Aorta (tissue), 5 donors: ENCODE measurements around the gene PSMD14. TPM values are rescaled to one million over a fixed set of nuclear protein-coding genes. Genes with fewer than 3 reads are reported as not detected.

ENCODE experiments used
- ATAC-seq: fragments of 200-7000 bp; cut with Tn5 transposase; one replicate; pipeline ENCODE4 v1.9.1; 2022; ENCODE audit warnings: moderate library complexity; ENCODE audit not compliant: low FRiP score
- DNase-seq, 2 donors: peaks; one replicate each; pipeline ENCODE4 v3.0.0-alpha.2; 2020
- H3K27ac ChIP-seq, 2 donors: one replicate each; pipeline ENCODE4 v1.5.1; 2013; ENCODE audit warnings: low read length in 2 of 2, mild to moderate bottlenecking in 2 of 2, moderate library complexity in 2 of 2, control low read depth in 1 of 2, inconsistent platforms in 1 of 2, low read depth in 1 of 2
- H3K27me3 ChIP-seq, 2 donors: one replicate each; pipeline ENCODE4 v1.6.1; 2013; ENCODE audit warnings: control low read depth in 1 of 2, low read length in 1 of 2, mild to moderate bottlenecking in 1 of 2, moderate library complexity in 1 of 2; ENCODE audit not compliant: insufficient read depth in 2 of 2, control insufficient read depth in 1 of 2
- H3K36me3 ChIP-seq, 2 donors: one replicate each; pipeline ENCODE4 v1.6.1; 2013; ENCODE audit warnings: control low read depth in 1 of 2, low read length in 1 of 2, mild to moderate bottlenecking in 1 of 2; ENCODE audit not compliant: insufficient read depth in 2 of 2, control insufficient read depth in 1 of 2
- H3K4me1 ChIP-seq, 2 donors: one replicate each; pipeline ENCODE4 v1.6.1; 2013; ENCODE audit warnings: low read length in 2 of 2, control low read depth in 1 of 2, mild to moderate bottlenecking in 1 of 2, moderate library complexity in 1 of 2; ENCODE audit not compliant: insufficient read depth in 2 of 2, control insufficient read depth in 1 of 2
- H3K4me3 ChIP-seq, 2 donors: one replicate each; pipeline ENCODE4 v1.5.1; 2013; ENCODE audit warnings: low read length in 2 of 2, control low read depth in 1 of 2, mild to moderate bottlenecking in 1 of 2
- H3K9me3 ChIP-seq: one replicate; pipeline ENCODE4 v1.6.1; 2013; ENCODE audit warnings: mild to moderate bottlenecking, low read length; ENCODE audit not compliant: control insufficient read depth
- WGBS, 2 donors: extraction: QIAGEN DNeasy Blood & Tissue Kit; methylation state at CpG; one replicate each; pipeline ENCODE4 v1.1.7; 2013; 5-methylcytosine and 5-hydroxymethylcytosine counted together
- intact Hi-C, 2 donors: fragments of 100-400 bp; cut with DNase I; formaldehyde crosslinking; loops; one replicate each; pipeline versions ENCODE4 v1.14.2 to v1.15.0; 2022
- polyA plus RNA-seq, 2 donors: library from polyadenylated mRNA; stranded (reverse); fragments of 200-250 nt; gene quantifications; one replicate each; pipeline ENCODE4 v1.2.3, GENCODE V29; 2013
- total RNA-seq, 2 donors: library from RNA; stranded (reverse); fragmentation: NEBNext Ultra II Directional; extraction: Animal tissue kit (Norgen Biotek cat#: 25700); gene quantifications; one replicate each; pipeline ENCODE4 v1.2.1, GENCODE V29; 2021
- donor health status: healthy with polysubstance abuse.
- donor health status: Bipolar disorder and iron deficiency.
- donor health status: DM: no; HTN: no; CAD: no.
- donor health status: DM: no; HTN: no; CAD: no.
- donor health status: DM: yes; HTN: yes; CAD: no.

PSMD14 gene
- total and polyA plus RNA-seq, 4 donors: 21.0 to 47.7 (median 29.4) TPM

GRCh38 chr2:161344692-161345091 is 36.5 kb downstream of the PSMD14 start:
- ATAC-seq (no peak), DNase-seq (no peak)
- WGBS, 2 donors: 97 to 100% methylated on average over 2 of the region's 2 CpGs
- intact Hi-C loops: no loop called here
- Histone ChIP-seq H3K27ac (no peak overlapping the region), H3K36me3 (no peaks in the 10 kb centered on the region), H3K9me3 (no peaks in the 10 kb centered on the region), H3K4me3 (no peak overlapping the region), H3K27me3 (no peaks in the 10 kb centered on the region), H3K4me1 (peaks cover 0 to 5% of the 10 kb centered on the region in 2 donors)

- Histone ChIP-seq H3K36me3 (no peaks in the 10 kb centered on the region), H3K9me3 (no peaks in the 10 kb centered on the region), H3K27me3 (no peaks in the 10 kb centered on the region), H3K4me3 (no peak overlapping the region), H3K4me1 (peaks cover 0 to 7% of the 10 kb centered on the region in 2 donors), H3K27ac (no peak overlapping the region)
- no peak for DNase-seq
- 83 to 90% methylated on average over 6 of the region's 6 CpGs for WGBS, 2 donors
- intact Hi-C loops: no loop called here
- no peak for ATAC-seq
These were observed 43.5 kb downstream of the PSMD14 start for GRCh38 chr2:161351678-161352077.

GRCh38 chr2:161352719-161353118 is 44.5 kb downstream of the PSMD14 start:
- no peaks in the 10 kb centered on the region for H3K36me3 ChIP-seq
- intact Hi-C loops: no loop called here
- ATAC-seq: no peak
- H3K4me3 ChIP-seq: no peak overlapping the region
- no peaks in the 10 kb centered on the region for H3K27me3 ChIP-seq
- DNase-seq: no peak
- no peak overlapping the region for H3K27ac ChIP-seq
- peaks cover 0 to 6% of the 10 kb centered on the region in 2 donors for H3K4me1 ChIP-seq
- H3K9me3 ChIP-seq: no peaks in the 10 kb centered on the region

- H3K27ac ChIP-seq: no peak overlapping the region
- intact Hi-C loops: no loop called here
- no peaks in the 10 kb centered on the region for H3K9me3 ChIP-seq
- no peaks in the 10 kb centered on the region for H3K36me3 ChIP-seq
- no peak for DNase-seq
- H3K27me3 ChIP-seq: no peaks in the 10 kb centered on the region
- H3K4me3 ChIP-seq: no peak overlapping the region
- ATAC-seq: no peak
- H3K4me1 ChIP-seq: peaks cover 0 to 6% of the 10 kb centered on the region in 2 donors
- 67 to 70% methylated on average over 1 of the region's 1 CpG for WGBS, 2 donors
These were observed 45.3 kb downstream of the PSMD14 start for GRCh38 chr2:161353543-161353942.

GRCh38 chr2:161354106-161354505 is 45.9 kb downstream of the PSMD14 start:
- intact Hi-C loops: no loop called here
- ATAC-seq: no peak
- Histone ChIP-seq H3K4me3 (no peak overlapping the region), H3K27ac (no peak overlapping the region), H3K9me3 (no peaks in the 10 kb centered on the region), H3K27me3 (no peaks in the 10 kb centered on the region), H3K36me3 (no peaks in the 10 kb centered on the region), H3K4me1 (peaks cover 0 to 4% of the 10 kb centered on the region in 2 donors)
- DNase-seq: no peak
- 93 to 94% methylated on average over 5 of the region's 5 CpGs for WGBS, 2 donors

GRCh38 chr2:161355106-161355505 is 46.9 kb downstream of the PSMD14 start:
- no peaks in the 10 kb centered on the region for H3K27me3 ChIP-seq
- intact Hi-C loops: no loop called here
- H3K36me3 ChIP-seq: no peaks in the 10 kb centered on the region
- H3K4me1 ChIP-seq: peaks cover 0 to 2% of the 10 kb centered on the region in 2 donors
- no peak overlapping the region for H3K4me3 ChIP-seq
- 95 to 96% methylated on average over 1 of the region's 1 CpG for WGBS, 2 donors
- H3K9me3 ChIP-seq: no peaks in the 10 kb centered on the region
- DNase-seq (no peak), ATAC-seq (no peak)
- no peak overlapping the region for H3K27ac ChIP-seq

- intact Hi-C loops: no loop called here
- WGBS, 2 donors: 8 to 21% methylated on average over 2 of the region's 2 CpGs
These were observed 47.8 kb downstream of the PSMD14 start for GRCh38 chr2:161355983-161356382.

GRCh38 chr2:161357097-161357496 is 48.9 kb downstream of the PSMD14 start:
- Histone ChIP-seq H3K4me3 (no peak overlapping the region), H3K4me1 (no peaks in the 10 kb centered on the region), H3K36me3 (no peaks in the 10 kb centered on the region), H3K27me3 (no peaks in the 10 kb centered on the region), H3K27ac (no peak overlapping the region), H3K9me3 (no peaks in the 10 kb centered on the region)
- ATAC-seq (no peak), DNase-seq (no peak)
- intact Hi-C loops: no loop called here

More at GRCh38 chr2:161355983-161356382, 47.8 kb downstream of the PSMD14 start:
- Histone ChIP-seq H3K4me1 (peaks cover 0 to 2% of the 10 kb centered on the region in 2 donors), H3K36me3 (no peaks in the 10 kb centered on the region), H3K27me3 (no peaks in the 10 kb centered on the region), H3K27ac (no peak overlapping the region), H3K4me3 (no peak overlapping the region), H3K9me3 (no peaks in the 10 kb centered on the region)
- DNase-seq (no peak), ATAC-seq (no peak)

- WGBS, 2 donors: 59 to 68% methylated on average over 3 of the region's 3 CpGs
These were observed 50.6 kb downstream of the PSMD14 start for GRCh38 chr2:161358838-161359237.

More at GRCh38 chr2:161358838-161359237, 50.6 kb downstream of the PSMD14 start:
- Histone ChIP-seq H3K27ac (no peak overlapping the region), H3K36me3 (no peaks in the 10 kb centered on the region), H3K4me1 (no peaks in the 10 kb centered on the region), H3K27me3 (no peaks in the 10 kb centered on the region), H3K4me3 (no peak overlapping the region), H3K9me3 (peaks cover 5% of the 10 kb centered on the region)
- intact Hi-C loops: no loop called here
- DNase-seq (no peak), ATAC-seq (no peak)
